Immature natural killer cell (primary cell): Measurements from ENCODE around the gene RFX1. TPM values are rescaled to one million over a fixed set of nuclear protein-coding genes. Genes with fewer than 3 reads are reported as not detected.
"Not testable (repeated sequence)": the region's sequence is repeated elsewhere in the genome, so short reads cannot be mapped to it uniquely, and the experiment has no call there.

Experiments used
- DNase-seq, 3 donors: peaks; one replicate each; pipeline ENCODE4 v3.0.0; 2022; ENCODE audit warnings: mixed read lengths in 1 of 3
- H3K27ac Mint-ChIP-seq, 6 donors: one replicate each; pipeline ENCODE4 v1.8.0; 2020; ENCODE audit warnings: mixed read lengths in 6 of 6, mild to moderate bottlenecking in 5 of 6, inconsistent platforms in 4 of 6, moderate library complexity in 3 of 6
- H3K27me3 Mint-ChIP-seq, 3 donors: one replicate each; pipeline ENCODE4 v1.8.0; 2020 to 2021; ENCODE audit warnings: low read depth in 3 of 3, mild to moderate bottlenecking in 3 of 3, mixed read lengths in 3 of 3, moderate library complexity in 3 of 3, inconsistent platforms in 1 of 3
- H3K36me3 Mint-ChIP-seq, 3 donors: one replicate each; pipeline ENCODE4 v1.8.0; 2020; ENCODE audit warnings: mixed read lengths in 3 of 3, inconsistent platforms in 2 of 3, mild to moderate bottlenecking in 2 of 3
- H3K4me1 Mint-ChIP-seq, 2 donors: one replicate each; pipeline ENCODE4 v1.8.0; 2020; ENCODE audit warnings: inconsistent platforms in 2 of 2, mild to moderate bottlenecking in 2 of 2, mixed read lengths in 2 of 2, moderate library complexity in 1 of 2
- H3K4me3 Mint-ChIP-seq, 5 donors: one replicate each; pipeline ENCODE4 v1.8.0; 2020; ENCODE audit warnings: mild to moderate bottlenecking in 5 of 5, mixed read lengths in 5 of 5, inconsistent platforms in 3 of 5, moderate library complexity in 3 of 5
- H3K9me3 Mint-ChIP-seq, 6 donors: one replicate each; pipeline ENCODE4 v1.8.0; 2020; ENCODE audit warnings: mild to moderate bottlenecking in 6 of 6, mixed read lengths in 6 of 6, inconsistent platforms in 4 of 6, moderate library complexity in 3 of 6
- polyA plus RNA-seq, 3 donors: library from polyadenylated mRNA; unstranded; fragments of 300-500 nt; fragmentation: Illumina TruSeq; gene quantifications; one replicate each; pipeline ENCODE4 v1.2.3, GENCODE V29; 2021

Gene RFX1
- polyA plus RNA-seq, 3 donors from 2014 or later = 0.21 to 1.5 (median 0.66) TPM

DNA sequence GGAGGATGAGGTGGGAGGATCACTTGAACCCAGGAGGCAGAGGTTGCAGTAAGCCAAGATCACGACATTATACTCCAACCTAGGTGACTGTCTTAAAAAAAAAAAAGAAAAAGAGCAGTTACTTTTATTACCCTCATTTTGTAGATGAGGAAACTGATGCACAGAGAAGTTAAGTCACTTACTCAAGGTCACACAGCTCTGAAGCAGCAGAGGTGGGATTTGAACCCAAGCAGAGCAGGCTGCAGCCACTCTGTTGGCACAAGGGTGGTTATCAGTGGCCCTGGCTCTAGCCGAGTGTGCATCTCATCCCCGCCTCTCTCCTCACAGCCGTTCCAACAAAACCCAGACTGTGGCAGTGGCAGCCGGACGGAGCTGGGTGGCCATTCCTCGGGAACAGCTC, 33.1 kb upstream of the RFX1 start:
- H3K27ac Mint-ChIP-seq = peak overlapping the region in 2 of 6 donors; percentile 34 to 39
- H3K4me1 Mint-ChIP-seq = peaks cover 23 to 38% of the 10 kb centered on the region in 2 donors
- no peaks in the 10 kb centered on the region for H3K9me3 Mint-ChIP-seq
- DNase-seq = no peak
- H3K4me3 Mint-ChIP-seq = no peak overlapping the region
- no peaks in the 10 kb centered on the region for H3K27me3 Mint-ChIP-seq
- peaks cover 12 to 18% (median 12%) of the 10 kb centered on the region in 3 donors for H3K36me3 Mint-ChIP-seq

DNA sequence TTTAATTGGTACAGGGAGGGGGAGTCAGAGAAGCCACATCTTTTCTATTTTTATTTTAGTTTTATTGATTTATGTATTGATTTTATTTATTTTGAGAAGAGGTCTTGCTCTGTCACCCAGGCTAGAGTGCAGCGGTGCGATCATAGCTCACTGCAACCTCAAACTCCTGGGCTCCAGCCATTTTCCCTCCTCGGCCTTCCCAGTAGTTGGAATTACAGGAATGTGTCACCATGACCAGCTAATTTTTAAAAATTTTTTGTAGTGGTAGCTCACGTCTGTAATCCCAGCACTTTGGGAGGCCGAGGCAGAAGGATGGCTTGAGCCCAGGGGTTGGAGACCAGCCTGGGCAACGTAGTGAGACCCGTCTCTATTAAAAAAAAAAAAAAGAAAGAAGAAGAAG, 29.6 kb upstream of the RFX1 start:
- H3K36me3 Mint-ChIP-seq = peaks cover 7 to 11% (median 8%) of the 10 kb centered on the region in 3 donors

DNA sequence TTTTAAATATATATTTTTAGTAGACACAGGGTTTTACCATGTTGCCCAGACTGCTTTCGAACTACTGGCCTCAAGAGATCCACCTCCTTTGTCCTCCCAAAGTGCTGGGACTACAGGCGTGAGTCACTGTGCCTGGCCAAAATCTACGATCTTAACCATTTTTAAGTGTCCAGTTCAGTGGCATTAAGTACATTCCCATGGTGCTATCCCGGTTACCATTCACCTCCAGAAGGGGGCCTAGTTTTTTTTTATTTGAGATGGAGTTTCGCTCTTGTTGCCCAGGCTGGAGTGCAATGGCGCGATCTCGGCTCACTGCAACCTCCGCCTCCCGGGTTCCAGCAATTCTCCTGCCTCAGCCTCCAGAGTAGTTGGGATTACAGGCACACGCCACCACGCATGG, 29.0 kb upstream of the RFX1 start:
- Mint-ChIP-seq H3K27me3 (peaks cover 8 to 15% (median 10%) of the 10 kb centered on the region in 3 donors), H3K4me1 (peaks cover 33 to 45% of the 10 kb centered on the region in 2 donors), H3K27ac (peak overlapping the region in 1 of 6 donors; percentile 32)

More for the DNA sequence above, 29.6 kb upstream of the RFX1 start:
- Mint-ChIP-seq H3K9me3 (no peaks in the 10 kb centered on the region), H3K4me1 (peaks cover 29 to 43% of the 10 kb centered on the region in 2 donors), H3K27ac (no peak overlapping the region), H3K4me3 (no peak overlapping the region), H3K27me3 (peaks cover 8 to 14% (median 10%) of the 10 kb centered on the region in 3 donors)
- DNase-seq = no peak

DNA sequence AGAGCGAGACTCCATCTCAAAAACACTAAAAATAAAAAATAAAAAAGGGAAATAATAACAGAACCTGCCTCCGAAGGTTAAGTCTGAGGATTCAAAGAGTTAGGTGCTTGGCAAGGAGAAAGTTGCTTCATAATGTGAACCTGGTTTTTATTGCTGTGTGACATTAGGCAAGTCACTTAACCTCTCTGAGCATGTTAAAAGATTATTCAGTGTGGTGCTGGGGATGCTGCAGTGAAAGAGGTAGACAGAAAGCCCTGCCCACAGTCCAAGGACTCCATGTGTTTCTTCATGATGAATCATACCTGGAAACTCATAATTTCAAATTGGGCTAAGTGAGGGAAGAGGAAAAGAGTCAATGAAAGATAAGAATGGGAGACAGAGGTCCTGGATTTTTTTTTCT, 27.8 kb upstream of the RFX1 start:
- peak overlapping the region; percentile 29 to 72 (median 62) for H3K4me3 Mint-ChIP-seq
- peak overlapping the region; percentile 70 to 86 (median 82) for H3K27ac Mint-ChIP-seq
- H3K36me3 Mint-ChIP-seq = peaks cover 7 to 11% (median 8%) of the 10 kb centered on the region in 3 donors
- peaks cover 32 to 48% of the 10 kb centered on the region in 2 donors for H3K4me1 Mint-ChIP-seq
- peaks cover 8 to 15% (median 10%) of the 10 kb centered on the region in 3 donors for H3K27me3 Mint-ChIP-seq
- H3K9me3 Mint-ChIP-seq = no peaks in the 10 kb centered on the region
- no peak for DNase-seq

More for the DNA sequence above, 29.0 kb upstream of the RFX1 start:
- peak overlapping the region in 1 of 5 donors; percentile 21 for H3K4me3 Mint-ChIP-seq
- DNase-seq, H3K9me3 Mint-ChIP-seq: not testable (repeated sequence)
- H3K36me3 Mint-ChIP-seq = peaks cover 7 to 11% (median 8%) of the 10 kb centered on the region in 3 donors

DNA sequence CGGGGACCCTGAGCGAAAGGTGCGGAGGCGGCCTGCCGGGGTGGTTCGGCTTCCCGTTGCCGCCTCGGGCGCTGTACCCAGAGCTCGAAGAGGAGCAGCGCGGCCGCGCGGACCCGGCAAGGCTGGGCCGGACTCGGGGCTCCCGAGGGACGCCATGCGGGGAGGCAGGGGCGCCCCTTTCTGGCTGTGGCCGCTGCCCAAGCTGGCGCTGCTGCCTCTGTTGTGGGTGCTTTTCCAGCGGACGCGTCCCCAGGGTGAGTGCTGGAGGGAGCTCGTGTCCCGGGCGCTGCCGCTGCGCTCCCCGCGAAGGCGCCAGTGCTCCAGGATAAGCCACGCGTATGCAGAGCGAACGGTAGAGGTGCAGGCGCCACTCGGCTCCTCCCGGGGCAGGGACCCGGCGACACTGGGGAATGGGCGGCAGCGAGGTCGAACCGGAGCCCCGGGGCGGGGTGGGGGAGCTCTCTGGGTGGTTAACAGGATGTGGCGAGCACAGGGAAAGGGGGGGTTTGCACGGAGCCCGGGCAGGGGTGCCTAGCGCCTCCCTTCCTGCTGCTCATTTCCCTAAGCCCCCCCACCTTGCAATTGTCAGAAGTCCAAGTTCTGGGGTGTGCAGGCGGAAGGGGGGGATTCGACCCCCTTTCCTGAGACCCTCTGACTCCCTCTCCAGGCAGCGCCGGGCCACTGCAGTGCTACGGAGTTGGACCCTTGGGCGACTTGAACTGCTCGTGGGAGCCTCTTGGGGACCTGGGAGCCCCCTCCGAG, 25.8 kb upstream of the RFX1 start, which contains the start of gene IL27RA:
Gene IL27RA (plus strand): TSS at position 44 of the 762 bp plus-strand sequence. CDS start 111 bp downstream, at position 155.
- no peaks in the 10 kb centered on the region for H3K9me3 Mint-ChIP-seq
- DNase-seq = peak; percentile 87 to 88 (median 88)
- peaks cover 8 to 16% (median 13%) of the 10 kb centered on the region in 3 donors for H3K27me3 Mint-ChIP-seq
- H3K4me3 Mint-ChIP-seq = peak within 1 kb of the TSS; percentile 95 to 97 (median 96)
- H3K27ac Mint-ChIP-seq = peak within 1 kb of the TSS; percentile 91 to 98 (median 96)
- H3K4me1 Mint-ChIP-seq = peaks cover 31 to 45% of the 10 kb centered on the region in 2 donors
- H3K36me3 Mint-ChIP-seq = peaks cover 7 to 9% (median 8%) of the 10 kb centered on the region in 3 donors

DNA sequence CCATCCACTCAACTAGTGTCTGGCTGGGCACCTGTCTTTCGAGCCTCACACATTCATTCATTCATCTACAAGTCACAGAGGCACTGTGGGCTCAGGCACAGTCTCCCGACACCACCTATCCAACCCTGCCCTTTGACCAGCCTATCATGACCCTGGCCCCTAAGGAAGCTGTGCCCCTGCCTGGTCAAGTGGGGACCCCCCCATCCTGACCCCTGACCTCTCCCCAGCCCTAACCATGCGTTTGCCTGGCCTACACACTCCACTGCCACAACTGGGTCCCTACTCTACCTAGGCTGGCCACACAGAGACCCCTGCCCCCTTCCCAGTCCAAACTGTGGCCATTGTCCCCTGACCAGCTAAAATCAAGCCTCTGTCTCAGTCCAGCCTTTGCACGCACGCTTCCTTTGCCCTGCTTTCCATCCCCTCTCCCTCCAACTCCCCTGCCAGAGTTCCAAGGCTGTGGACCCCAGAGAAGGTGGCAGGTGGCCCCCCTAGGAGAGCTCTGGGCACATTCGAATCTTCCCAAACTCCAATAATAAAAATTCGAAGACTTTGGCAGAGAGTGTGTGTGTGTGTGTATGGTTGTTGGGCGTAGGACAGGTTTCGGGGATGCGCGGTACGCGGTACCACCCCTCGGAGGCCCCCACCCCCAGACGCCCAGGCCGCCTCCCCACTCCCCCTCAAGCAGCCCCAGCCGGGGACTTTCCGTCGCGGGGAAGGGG, 25.0 kb upstream of the RFX1 start:
- H3K36me3 Mint-ChIP-seq = peaks cover 5 to 7% (median 6%) of the 10 kb centered on the region in 3 donors
- H3K27ac Mint-ChIP-seq = peak overlapping the region; percentile 91 to 98 (median 96)
- H3K27me3 Mint-ChIP-seq = peaks cover 8 to 16% (median 13%) of the 10 kb centered on the region in 3 donors
- peak in 1 of 3 donors; percentile 78 for DNase-seq
- peaks cover 30 to 41% of the 10 kb centered on the region in 2 donors for H3K4me1 Mint-ChIP-seq
- H3K9me3 Mint-ChIP-seq = no peaks in the 10 kb centered on the region
- H3K4me3 Mint-ChIP-seq = peak overlapping the region; percentile 95 to 97 (median 96)

DNA sequence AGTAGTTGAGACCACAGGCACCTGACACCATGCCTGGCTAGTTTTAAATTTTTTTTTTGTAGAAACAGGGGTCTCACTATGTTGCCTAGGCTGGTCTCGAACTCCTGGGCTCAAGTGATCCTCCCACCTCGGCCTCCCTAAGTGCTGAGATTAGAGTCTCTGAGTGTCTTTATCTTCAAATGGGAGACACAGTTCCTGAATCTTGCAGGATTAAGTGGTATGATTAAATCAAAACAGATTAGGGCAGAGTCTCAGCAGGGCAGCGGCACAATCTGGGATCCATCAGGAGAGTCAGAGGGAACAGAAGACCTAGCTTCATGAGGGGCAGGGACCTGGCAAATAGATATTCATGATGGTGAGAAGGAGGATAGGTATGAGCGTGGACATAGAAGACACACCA, 22.8 kb upstream of the RFX1 start:
- Mint-ChIP-seq H3K27me3 (peaks cover 6 to 16% (median 13%) of the 10 kb centered on the region in 3 donors), H3K9me3 (no peaks in the 10 kb centered on the region), H3K27ac (peak overlapping the region; percentile 41 to 85 (median 74)), H3K4me1 (peaks cover 24 to 26% of the 10 kb centered on the region in 2 donors), H3K4me3 (peak overlapping the region in 2 of 5 donors; percentile 2 to 24), H3K36me3 (peaks cover under 1% of the 10 kb centered on the region in 3 donors)
- no peak for DNase-seq

DNA sequence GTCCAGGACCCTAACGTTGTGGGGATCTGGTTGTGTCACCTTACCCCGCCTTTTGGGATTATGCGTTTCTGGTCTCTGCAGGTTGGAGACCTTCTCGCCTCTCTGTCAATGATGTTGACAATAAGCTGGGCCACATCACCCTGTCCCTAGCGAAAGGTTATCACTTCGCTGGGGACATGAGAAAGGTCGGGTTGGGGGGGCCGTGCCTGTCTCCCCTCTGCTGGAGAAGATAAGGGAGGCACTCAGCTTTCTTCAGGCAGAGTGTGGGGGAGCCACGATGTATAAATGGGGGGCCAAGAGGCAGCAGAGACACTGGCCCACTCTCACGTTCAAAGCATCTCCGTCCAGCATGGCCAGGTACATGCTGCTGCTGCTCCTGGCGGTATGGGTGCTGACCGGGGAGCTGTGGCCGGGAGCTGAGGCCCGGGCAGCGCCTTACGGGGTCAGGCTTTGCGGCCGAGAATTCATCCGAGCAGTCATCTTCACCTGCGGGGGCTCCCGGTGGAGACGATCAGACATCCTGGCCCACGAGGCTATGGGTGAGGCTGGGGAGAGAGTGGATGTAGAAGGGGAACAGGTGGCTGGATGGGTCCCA, 21.8 kb upstream of the RFX1 start, which contains the start of gene RLN3:
Gene RLN3 (plus strand): TSS at position 293 of the 595 bp plus-strand sequence. CDS start 57 bp downstream, at position 350.
- Mint-ChIP-seq H3K27ac (peak within 1 kb of the TSS; percentile 41 to 85 (median 74)), H3K36me3 (no peaks in the 10 kb centered on the region), H3K9me3 (no peaks in the 10 kb centered on the region), H3K4me3 (peak within 1 kb of the TSS in 2 of 5 donors; percentile 2 to 24), H3K27me3 (peaks cover 6 to 19% (median 13%) of the 10 kb centered on the region in 3 donors), H3K4me1 (peaks cover 21 to 28% of the 10 kb centered on the region in 2 donors)
- no peak for DNase-seq

DNA sequence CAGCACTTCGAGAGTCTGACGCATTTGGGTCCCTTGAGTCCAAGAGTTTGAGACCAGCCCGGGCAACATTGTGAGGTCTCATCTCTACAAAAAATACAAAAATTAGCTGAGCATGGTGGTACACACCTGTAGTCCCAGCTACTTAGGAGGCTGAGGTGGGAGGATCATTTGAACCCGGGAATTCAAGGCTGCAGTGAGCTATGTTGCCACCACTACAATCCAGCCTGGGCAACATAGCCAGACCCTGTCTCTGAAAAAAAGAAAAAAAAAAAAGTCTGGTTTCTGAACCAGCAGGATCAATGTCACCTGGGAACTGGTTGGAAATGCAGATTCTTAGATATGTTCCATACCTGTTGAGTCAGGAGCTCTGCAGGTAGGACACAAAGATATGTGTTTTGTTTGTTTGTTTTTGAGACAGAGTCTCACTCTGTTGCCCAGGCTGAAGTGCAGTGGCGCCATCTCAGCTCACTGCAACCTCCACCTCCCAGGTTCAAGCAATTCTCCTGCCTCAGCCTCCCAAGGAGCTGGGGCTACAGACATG, 20.6 kb upstream of the RFX1 start:
- H3K4me3 Mint-ChIP-seq, DNase-seq, H3K36me3 Mint-ChIP-seq, H3K27ac Mint-ChIP-seq, H3K9me3 Mint-ChIP-seq: not testable (repeated sequence)
- Mint-ChIP-seq H3K4me1 (peaks cover 13 to 22% of the 10 kb centered on the region in 2 donors), H3K27me3 (peaks cover 0 to 13% (median 8%) of the 10 kb centered on the region in 3 donors)

DNA sequence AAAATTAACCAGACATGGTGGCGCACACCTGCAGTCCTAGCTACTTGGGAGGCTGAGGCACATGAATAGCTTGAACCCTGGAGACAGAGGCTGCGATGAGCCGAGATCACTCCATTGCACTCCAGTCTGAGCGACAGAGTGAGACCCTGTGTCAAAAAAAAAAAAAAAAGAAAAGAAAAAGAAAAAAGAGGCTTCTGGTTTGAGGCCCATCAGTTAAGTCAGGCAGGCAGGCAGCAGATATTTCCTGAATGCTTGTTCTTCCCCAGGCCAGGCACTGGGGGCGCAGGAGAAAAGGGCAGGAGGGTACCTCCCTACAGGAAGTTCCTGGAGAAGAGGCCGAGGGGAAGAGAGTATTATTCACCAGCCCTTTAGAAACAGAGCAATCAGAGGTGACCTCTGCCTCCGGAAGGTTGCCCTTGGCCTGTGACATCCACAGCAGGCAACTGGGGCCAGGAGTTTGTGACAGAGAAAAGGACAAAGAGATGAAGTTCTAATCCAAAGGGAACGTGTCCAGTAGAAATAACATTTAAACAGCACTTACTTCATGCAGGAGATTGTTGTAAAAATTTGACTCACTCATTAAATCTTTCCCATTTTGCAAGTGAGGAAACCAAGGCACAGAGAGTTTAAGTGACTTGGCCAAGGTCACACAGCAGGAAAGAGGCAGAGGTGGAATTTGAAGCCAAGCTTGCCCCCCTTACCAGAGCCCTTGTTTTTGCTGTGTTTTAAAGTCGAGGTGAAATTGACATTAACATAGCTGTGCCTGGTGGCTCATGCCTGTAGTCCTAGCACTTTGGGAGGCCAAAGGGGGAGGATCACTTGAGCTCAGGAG, 17.5 kb upstream of the RFX1 start:
- Mint-ChIP-seq H3K36me3 (no peaks in the 10 kb centered on the region), H3K9me3 (no peaks in the 10 kb centered on the region), H3K4me1 (peaks cover 0 to 6% of the 10 kb centered on the region in 2 donors), H3K4me3 (no peak overlapping the region), H3K27ac (peak overlapping the region in 3 of 6 donors; percentile 36 to 81 (median 49)), H3K27me3 (peaks cover 0 to 7% (median 3%) of the 10 kb centered on the region in 3 donors)
- DNase-seq = no peak

DNA sequence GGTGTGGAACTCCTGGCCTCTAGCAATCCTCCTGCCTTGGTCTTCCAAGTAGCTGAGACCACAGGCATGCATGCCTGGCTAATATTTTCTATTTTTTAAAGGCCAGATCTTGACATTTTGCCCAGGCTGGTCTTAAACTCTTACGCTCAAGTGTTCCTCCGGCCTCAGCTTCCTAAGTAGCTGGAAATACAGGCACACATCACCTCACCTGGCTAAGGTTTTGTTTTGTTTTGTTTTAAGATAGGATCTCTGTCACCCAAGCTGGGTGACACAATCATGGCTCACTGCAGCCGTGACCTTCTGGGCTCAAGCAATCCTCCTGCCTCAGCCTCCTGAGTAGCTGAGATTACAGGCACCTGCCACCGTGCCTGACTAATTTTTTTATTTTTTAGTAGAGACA, 16.3 kb upstream of the RFX1 start:
- Mint-ChIP-seq H3K27ac (no peak overlapping the region), H3K9me3 (no peaks in the 10 kb centered on the region), H3K4me1 (peaks cover 1 to 5% of the 10 kb centered on the region in 2 donors), H3K4me3 (no peak overlapping the region), H3K36me3 (no peaks in the 10 kb centered on the region), H3K27me3 (peaks cover 0 to 5% (median 2%) of the 10 kb centered on the region in 3 donors)
- DNase-seq = no peak

DNA sequence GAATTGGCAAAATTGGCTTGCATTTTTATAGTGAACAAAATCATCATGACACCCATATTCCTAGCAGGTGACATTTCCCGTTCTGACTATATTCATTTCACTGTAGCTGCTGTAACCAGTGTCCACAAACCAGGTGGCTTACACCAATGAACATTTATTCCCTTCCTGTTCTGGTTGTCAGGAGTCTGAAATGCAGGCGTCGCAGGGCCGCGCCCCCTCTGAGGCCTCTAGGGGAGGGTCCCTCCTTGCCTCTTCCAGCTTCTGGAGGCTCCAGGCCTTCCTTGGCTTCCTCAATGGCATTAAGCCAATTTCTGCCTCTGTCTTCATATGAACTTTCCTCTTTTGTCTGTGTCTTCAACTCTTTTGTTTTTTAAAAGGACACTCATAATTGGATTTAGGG, 15.4 kb upstream of the RFX1 start:
- DNase-seq = no peak
- no peaks in the 10 kb centered on the region for H3K9me3 Mint-ChIP-seq
- H3K27me3 Mint-ChIP-seq = peaks cover 0 to 5% (median 0%) of the 10 kb centered on the region in 3 donors
- no peaks in the 10 kb centered on the region for H3K36me3 Mint-ChIP-seq
- H3K4me1 Mint-ChIP-seq = peaks cover 1 to 5% of the 10 kb centered on the region in 2 donors
- no peak overlapping the region for H3K4me3 Mint-ChIP-seq
- H3K27ac Mint-ChIP-seq = no peak overlapping the region
